Stimulated activated CD8-positive, alpha-beta memory T cell treated with anti-CD3 and anti-CD28 coated beads, Interleukin-7, amount 100 ng/mL, for 24 hours (primary cell): Measurements from ENCODE around the gene NDE1.

Source experiments
- DNase-seq: peaks from one replicate; pipeline ENCODE4 v3.0.0-alpha.2; 2020; ENCODE audit warnings: low read depth

Gene NDE1

DNA sequence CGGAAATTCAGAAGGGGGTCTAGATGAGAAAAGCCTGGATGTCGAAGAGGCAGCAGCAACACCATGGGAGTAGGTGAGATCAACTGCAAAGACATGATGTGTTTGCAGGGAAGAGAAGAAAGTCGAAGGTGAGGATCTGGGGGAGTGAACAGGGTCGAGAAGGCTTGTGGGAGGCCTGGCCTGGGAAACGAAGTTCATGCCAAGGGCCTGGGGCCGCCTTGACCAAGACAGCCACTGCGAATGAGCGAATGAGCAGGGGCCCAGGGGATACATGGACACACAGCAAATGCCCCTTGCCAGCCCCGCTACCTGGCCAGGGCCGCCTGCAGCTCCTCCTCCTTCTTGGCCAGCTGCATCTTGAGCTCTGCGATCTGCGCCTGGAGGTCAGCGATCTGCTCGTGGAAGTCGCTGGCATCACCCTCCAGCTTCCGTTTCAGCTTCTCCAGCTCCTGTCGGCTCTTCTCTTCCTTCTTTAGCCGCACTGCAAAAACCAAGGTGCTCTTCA, 87.1 kb downstream of the NDE1 start:
- no peak for DNase-seq

DNA sequence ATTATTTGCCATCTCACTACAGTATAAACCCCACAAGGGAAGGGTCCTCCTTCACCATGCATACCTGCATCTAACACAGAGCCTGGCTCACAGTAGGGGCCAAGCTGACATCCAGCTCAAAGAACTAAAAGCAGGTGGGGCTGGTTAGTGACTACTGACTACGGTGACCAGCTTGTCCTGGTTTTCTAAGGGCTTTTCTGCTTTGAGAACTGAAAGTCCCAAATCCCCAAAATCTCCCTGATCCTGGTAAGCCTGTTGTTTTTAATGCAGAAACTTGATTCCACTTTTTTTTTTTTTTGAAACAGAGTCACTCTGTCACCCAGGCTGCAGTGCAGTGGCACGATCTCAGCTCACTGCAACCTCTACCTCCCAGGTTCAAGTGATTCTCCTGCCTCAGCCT, 89.4 kb downstream of the NDE1 start:
- no peak for DNase-seq

GRCh38 chr16:15739950-15740349, 89.9 kb downstream of the NDE1 start:
- no peak for DNase-seq

- no peak for DNase-seq
These were observed 91.3 kb downstream of the NDE1 start for GRCh38 chr16:15741207-15741871.

DNA sequence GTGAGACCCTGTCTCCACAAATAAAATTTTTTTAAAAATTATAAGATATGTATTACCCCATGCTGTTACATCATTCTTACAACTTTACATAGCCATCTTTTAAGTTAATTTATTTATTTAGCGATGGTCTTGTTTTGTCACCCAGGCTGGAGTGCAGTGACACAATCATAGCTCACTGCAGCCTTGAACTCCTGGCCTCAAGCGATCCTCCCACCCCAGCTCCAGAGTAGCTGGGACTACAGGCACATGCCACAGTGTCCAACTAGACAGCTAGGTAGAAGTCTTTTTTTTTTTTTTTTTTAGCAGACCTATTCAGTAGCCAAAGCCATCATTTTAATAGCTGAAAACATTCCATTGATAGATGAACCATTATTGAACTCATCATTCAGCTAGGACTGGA, 92.7 kb downstream of the NDE1 start:
- no peak for DNase-seq

DNA sequence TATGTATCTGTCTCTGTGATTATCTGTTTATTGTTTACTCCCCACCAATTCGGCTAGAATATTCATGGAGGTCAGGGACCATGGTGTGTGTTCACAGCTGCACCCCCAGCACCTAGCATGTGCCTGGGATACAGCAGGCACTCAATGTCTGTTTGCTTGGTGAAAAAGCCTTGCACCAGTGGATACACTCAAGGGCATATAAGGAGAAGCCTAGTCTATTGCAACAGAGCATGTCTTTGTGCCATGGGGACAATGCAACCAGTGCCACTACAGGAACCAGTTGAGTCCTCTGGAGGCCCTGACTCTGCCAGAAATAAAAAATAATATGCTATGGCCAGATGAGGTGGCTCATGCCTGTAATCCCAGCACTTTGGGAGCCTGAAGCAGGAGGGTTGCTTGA, 93.6 kb downstream of the NDE1 start:
- DNase-seq, result no peak

DNA sequence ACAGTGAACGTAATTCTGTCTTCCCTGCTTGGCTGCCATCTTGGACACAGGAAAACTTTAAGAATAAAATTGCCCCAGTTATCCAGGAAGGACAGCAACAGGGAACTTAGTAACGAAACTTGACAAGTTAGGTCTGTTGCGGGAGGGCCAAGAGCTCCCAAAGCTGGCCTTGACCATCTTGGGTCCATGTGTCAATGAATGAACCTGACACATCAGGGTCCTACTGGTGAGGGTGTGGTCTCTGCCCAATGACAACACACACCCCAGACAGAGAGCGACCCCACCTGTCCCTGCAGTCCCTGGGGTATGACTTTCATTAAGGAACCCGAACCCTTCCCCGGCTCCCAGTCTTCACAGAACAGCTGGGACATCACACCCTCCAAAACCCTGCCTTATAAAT, 96.3 kb downstream of the NDE1 start:
- no peak for DNase-seq

DNA sequence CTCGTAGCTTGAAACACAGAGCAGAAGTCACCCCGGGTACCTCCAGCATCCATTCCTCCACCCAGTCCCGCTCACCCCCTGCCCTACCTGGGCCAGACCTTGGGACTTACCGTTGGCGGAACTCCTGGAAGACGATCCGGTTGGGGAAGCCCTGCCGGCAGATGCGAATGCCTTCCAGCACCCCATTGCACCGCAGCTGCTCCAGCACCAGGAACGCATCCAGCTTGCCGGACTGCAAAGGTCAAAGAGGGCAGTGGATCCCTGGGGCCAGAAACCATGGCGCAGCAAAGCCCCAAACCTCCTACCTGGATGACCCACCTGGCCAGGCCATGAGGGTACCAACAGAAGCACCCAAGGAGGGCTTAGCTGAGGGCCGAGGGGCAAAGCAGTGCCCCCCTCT, 97.9 kb downstream of the NDE1 start:
- DNase-seq, result no peak

- no peak for DNase-seq
These were observed 98.6 kb downstream of the NDE1 start for GRCh38 chr16:15748654-15749053.

DNA sequence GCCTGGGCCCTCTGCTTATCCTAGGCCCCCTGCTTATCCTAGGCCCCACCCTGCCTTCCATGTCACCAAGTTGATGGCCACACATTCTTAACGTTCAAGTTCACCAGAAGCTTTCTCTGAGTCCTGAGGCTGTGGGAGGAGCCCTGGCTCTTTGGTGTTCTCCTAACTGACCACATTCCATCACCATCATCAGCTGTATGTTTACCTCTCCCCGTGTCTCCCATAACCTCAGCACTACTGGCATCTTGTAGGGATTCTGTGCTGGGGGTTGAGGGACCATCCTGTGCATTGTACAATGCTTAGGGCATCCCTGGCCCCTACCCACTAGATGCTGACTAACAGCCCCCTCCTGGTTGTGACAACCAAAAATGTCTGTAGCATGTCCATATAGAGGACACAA, 99.3 kb downstream of the NDE1 start:
- no peak for DNase-seq

GRCh38 chr16:15749985-15750384, 99.9 kb downstream of the NDE1 start:
- no peak for DNase-seq

DNA sequence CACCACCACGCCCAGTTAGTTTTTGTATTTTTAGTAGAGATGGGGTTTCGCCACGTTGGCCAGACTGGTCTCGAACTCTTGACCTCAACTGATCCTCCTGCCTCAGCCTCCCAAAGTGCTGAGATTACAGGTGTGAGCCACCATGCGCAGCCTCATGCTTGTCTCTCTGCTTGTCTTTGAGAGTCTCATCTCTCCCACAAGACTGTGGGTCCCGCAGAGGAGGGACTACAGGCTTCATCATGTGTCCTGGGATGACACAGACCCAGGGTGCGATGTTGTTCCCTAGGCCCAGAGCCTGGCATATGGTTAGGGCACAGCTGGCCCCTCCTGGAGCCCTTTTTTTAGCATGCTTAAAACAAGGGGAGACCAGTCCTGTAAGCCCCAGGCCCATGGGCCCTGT, 101.9 kb downstream of the NDE1 start:
- DNase-seq, result no peak

DNA sequence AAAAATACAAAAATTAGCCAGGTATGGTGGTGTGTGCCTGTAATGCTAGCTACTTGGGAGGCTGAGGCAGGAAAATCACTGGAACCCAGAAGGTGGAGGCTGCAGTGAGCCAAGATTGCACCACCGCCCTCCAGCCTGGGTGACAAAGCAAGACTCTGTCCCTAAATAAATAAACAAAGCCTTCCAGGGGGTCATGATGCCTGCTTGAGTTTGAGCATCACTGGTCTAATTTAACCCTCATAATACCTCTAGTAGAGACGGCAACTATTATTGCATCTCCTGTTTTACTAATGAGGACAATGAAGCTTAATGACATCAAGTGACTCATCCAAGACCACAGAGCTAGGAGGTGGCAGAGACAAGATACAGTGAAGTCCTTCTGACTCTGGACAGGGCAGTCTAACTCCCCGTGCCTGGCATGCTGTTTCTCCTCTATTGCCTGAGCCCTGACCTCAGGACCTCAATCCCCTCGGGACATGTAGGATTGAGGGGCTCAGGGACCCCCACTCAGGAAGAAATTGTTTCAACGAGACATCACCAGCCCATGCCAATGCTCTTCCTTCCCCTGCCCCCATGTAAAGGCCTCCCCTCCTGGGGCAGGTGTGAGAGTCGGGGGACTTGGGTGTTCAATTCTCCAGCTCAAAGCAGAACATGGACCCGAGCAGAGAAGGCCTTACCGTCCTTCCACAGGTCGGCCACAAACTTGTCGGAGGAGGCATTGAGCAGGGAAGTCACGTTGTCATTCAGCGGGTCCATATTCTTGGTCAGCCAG, 102.9 kb downstream of the NDE1 start:
- DNase-seq, result no peak

DNA sequence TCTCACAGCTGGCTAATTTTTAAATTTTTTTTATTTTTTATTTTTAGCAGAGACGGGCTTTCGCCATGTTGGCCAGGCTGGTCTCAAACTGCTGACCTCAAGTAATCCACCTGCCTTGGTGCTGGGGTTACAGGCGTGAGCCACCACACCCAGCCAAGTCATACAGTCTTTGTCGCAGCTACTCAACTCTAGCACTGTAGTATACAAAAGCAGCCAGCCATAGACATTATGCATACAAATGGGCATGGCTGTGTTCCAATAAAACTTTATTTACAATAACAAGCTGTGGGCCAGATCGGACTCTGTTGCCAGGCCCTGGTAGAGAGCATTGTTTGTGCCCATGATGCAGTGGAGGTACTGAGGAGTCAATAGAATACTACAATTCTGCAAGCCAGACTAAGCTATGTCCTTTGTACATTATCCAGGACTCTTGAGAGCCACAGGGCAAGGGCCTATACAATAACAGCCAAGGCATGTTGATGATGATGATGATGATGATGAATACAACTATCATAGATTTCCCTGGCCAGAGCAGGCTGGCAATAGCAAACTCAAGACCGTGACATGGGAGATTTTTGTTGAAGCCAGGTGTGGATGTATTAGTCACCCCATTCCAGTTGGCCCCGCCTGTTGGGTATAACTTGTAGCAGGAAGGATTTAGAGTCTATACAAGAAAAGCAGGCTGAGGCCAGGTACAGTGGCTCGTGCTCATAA, 104.9 kb downstream of the NDE1 start:
- no peak for DNase-seq

DNA sequence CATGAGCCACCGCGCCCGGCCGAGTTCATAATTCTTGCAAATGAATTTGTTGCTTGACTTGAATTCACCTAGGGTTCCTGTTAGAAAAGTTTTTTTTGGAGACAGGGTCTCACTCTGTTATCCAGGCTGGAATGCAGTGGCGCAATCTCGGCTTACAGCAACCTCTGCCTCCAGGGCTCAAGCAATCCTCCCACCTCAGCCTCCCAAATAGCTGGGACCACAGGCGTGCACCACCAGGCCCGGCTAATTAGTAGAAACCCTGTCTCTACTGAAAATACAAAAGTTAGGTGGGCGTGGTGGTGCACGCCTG, 107.0 kb downstream of the NDE1 start:
- no peak for DNase-seq

DNA sequence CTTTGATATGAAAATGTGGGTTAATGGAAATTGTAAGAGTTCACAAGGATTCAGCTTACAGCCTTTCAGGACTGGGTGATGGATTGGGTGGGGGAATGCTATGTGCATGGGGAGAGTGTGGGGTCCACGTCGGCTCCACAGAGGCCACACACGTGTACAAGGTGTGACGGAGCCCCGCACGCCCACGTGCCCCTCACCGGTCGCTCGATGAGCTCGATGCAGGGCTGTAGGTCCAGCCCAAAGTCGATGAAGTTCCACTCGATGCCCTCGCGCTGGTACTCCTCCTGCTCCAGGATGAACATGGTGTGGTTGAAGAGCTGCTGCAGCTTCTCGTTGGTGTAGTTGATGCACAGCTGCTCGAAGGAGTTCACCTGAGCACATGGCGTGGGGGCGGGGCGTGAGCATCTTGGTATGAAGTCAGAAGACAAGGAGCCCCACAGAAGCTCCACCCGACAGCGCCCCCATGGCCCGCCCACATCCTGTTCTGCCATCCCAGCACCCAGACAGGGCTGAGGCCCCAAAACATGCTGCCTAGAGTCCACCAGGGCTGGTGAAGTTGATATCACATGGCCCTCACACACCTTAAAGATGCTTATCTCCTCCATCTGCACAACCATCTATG, 107.7 kb downstream of the NDE1 start:
- no peak for DNase-seq

DNA sequence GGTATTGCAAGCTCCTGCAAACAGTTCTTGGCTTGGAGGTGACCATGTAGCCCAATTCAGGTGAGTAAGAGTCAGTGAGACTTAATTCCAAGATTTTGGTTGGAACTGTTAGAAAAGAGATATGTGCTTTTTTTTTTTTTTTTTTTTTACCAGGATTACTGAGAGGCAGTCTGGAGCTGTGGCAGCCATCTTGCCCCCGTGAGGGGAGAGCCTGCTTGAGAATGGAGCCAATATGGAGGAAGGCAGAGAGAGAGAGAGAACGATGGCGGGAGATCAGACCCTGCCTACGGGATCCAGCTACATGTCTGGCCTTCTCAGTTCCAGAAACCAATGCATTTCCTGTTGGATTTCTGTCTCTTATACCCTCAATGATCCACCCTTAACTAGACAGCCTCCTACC, 109.0 kb downstream of the NDE1 start:
- no peak for DNase-seq

GRCh38 chr16:15760129-15760528, 110.1 kb downstream of the NDE1 start:
- no peak for DNase-seq

- no peak for DNase-seq
These were observed 114.1 kb downstream of the NDE1 start for GRCh38 chr16:15764112-15764511.

DNA sequence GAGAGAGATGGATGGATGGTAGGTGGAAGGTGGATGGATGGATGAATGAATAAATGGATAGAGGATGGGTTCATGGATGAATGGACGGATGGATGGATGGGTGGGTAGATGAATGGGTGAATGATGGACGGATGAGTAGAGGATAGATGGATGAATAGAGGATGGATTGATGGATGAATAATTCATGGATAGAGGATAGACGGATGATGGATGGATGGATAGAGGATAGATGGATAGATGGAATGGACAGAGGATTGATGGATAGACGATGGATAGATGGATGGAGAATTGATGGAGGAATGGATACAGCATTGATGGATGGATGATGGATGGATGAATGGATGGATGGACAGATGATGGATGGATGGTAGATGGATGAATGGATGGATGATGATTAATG, 115.1 kb downstream of the NDE1 start:
- no peak for DNase-seq

- no peak for DNase-seq
These were observed 115.8 kb downstream of the NDE1 start for GRCh38 chr16:15765880-15766279.

GRCh38 chr16:15766918-15767317, 116.9 kb downstream of the NDE1 start:
- no peak for DNase-seq

DNA sequence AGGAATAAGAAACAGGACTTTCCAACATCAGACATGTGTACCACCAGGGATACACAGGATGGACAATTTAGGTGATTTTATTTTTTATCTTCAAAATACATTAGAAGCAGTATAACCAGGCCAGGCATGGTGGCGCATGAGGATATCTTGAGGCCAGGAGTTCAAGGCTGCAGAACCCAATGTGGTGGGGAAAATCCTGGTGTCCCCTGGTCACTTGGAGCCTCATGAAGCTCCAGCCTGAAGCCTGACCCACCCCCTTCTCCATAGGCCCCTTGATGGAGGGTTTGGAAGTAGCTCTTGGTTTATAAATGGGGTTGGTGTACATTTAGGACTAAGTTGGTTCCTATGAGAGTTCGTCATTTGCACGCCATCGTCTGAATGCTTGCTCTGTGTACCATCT, 118.2 kb downstream of the NDE1 start:
- DNase-seq, result no peak
